Measurements from ENCODE around the gene LAYN. TPM values are rescaled to one million over a fixed set of nuclear protein-coding genes. Genes with fewer than 3 reads are reported as not detected.

LAYN gene
- total and polyA plus RNA-seq, 2 of the 13 experiments (the other 11 are each of a cell fraction or from before 2014, with no cell fraction given), result 0.17 TPM; not detected in 1

GRCh38 chr11:111542606-111543275 is 2.2 kb downstream of the LAYN start (continued):
- no peak for TF ChIP-seq ZNF18 (CRISPR knock-in tag; IDR thresholded peaks at IDR 0.05; ENCODE audit: insufficient replicate concordance)
- TF ChIP-seq SYNCRIP (IDR thresholded peaks at IDR 0.05; ENCODE audit: insufficient read depth, low read depth, low read length), result no peak
- no peak for TF ChIP-seq ZNF646 (CRISPR knock-in tag; IDR thresholded peaks at IDR 0.05)
- TF ChIP-seq HMG20A (CRISPR knock-in tag; IDR thresholded peaks at IDR 0.05; ENCODE audit: borderline replicate concordance), result no peak
- TF ChIP-seq HNRNPL (IDR thresholded peaks at IDR 0.05; ENCODE audit: low read depth, low read length), result no peak
- TF ChIP-seq LRRFIP1 (CRISPR knock-in tag; conservative IDR thresholded peaks at IDR 0.05), result no peak
- no peak for TF ChIP-seq GTF2F1 (IDR thresholded peaks at IDR 0.05; ENCODE audit: low read length)
- TF ChIP-seq HNF1B (CRISPR knock-in tag; IDR thresholded peaks at IDR 0.05), result no peak
- TF ChIP-seq RERE (CRISPR knock-in tag; IDR thresholded peaks at IDR 0.05; ENCODE audit: low read depth), result no peak
